VCaP (cell line): ENCODE results near the gene XAF1.
"Not testable (repeated sequence)": the region's sequence is repeated elsewhere in the genome, so short reads cannot be mapped to it uniquely, and the experiment has no call there.

Experiments
- H3K27ac ChIP-seq: fragments of 450-650 bp; 2 replicates; pipeline ENCODE4 v1.5.1; 2017
- CTCF ChIP-seq: fragments of 450-650 bp; conservative IDR thresholded peaks from 2 replicates; pipeline ENCODE4 v1.5.1; 2017; ENCODE audit warnings: mild to moderate bottlenecking, moderate library complexity

XAF1 gene

GRCh38 chr17:6724009-6724408, 31.8 kb upstream of the XAF1 start:
- H3K27ac ChIP-seq = no peak overlapping the region

GRCh38 chr17:6729531-6729930, 26.3 kb upstream of the XAF1 start:
- H3K27ac ChIP-seq = no peak overlapping the region
- no peak for TF ChIP-seq CTCF

More at GRCh38 chr17:6724009-6724408, 31.8 kb upstream of the XAF1 start:
- TF ChIP-seq CTCF = no peak

- H3K27ac ChIP-seq = not testable (repeated sequence)
These were observed 9.2 kb upstream of the XAF1 start for GRCh38 chr17:6746665-6747064.

- no peak for TF ChIP-seq CTCF
- H3K27ac ChIP-seq = no peak overlapping the region
These were observed 7.2 kb upstream of the XAF1 start for GRCh38 chr17:6748617-6749016.

DNA sequence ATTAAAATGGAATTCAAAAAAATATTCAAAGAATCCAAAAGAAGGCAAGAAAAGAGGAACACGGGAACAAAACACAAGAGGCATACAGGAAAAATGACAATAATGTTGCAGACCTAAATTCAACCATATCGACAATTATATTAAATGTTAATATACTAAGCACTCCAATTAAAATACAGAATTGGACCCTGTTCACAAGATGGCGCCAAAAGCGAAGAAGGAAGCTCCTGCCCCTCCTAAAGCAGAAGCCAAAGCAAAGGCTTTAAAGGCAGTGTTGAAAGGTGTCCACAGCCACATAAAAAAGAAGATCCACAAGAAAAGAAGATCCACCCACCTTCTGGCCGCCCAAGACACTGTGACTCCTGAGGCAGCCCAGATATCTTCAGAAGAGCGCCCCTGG, 6.3 kb upstream of the XAF1 start:
- no peak overlapping the region for H3K27ac ChIP-seq
- no peak for TF ChIP-seq CTCF

- no peak overlapping the region for H3K27ac ChIP-seq
These were observed 3.6 kb upstream of the XAF1 start for GRCh38 chr17:6752068-6752909.

GRCh38 chr17:6753006-6753445, 2.8 kb upstream of the XAF1 start:
- no peak for TF ChIP-seq CTCF
- H3K27ac ChIP-seq = no peak overlapping the region

More at GRCh38 chr17:6752068-6752909, 3.6 kb upstream of the XAF1 start:
- no peak for TF ChIP-seq CTCF

DNA sequence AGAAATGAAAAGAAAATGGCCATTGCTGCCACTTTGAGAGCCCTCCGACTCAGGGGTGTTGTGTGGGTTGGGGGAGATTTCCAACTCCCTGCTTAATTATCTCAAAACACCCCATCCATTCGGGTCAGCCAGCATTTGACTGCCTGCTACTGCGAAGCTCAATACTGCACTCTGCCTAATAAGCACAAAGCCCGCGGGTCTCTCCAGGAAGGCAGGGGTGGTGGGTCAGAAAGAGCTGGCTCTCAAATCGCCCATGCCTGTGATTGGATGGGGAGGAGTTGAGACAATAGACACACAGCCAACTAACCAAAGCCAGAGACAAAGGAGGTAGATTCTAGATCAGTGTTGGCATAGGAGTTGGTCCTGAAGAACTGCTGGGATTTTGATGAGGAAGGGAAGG, 2.3 kb upstream of the XAF1 start:
- no peak overlapping the region for H3K27ac ChIP-seq
- no peak for TF ChIP-seq CTCF
